Fibroblast of peridontal ligament (primary cell): Measurements from ENCODE around the gene RNF157.

Experiments used
- DNase-seq: peaks from one replicate; pipeline ENCODE4 v3.0.0-alpha.2; 2010; ENCODE audit errors: extremely low read depth

The RNF157 gene

DNA sequence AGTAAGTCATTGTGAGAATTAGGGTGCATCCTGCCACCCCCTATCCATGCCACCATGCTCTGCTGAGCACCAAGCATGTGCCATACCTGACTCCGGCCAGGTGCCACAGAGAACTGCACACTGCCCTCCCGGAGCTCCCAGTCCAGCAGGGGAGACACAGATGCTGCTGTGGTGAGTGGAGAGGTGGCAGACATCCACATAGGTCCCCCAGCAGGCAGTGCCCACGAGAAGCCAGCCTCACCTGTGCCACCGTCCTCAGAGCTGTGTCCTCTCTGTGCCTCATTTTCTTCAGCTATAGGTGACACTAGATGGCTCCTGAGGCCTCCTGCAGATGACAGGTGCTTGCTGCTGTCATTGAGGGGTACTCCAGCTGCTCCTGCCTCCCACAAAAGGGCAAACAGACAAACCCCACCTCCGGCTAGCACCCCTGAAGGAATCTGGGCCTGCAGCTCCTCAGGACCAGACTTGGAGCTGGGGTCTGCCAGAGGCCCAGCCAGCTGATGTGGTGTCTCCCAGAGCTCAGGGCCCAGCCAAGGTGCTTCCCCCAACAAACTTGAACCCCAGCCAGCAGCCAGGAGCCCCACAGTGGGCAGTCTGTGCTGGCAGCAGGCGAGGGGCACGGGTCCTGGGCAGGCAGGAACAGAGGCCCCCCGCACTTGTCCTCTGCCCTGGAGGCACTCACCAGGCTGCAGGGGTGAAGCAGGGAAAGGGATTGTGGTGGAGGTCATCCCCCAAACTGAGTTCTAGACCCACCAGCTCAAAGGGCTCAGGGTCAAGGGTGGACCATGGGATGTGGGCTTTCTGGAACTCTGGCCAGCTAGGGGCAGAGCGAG is 116.3 kb downstream of the RNF157 start:
- DNase-seq: no peak

DNA sequence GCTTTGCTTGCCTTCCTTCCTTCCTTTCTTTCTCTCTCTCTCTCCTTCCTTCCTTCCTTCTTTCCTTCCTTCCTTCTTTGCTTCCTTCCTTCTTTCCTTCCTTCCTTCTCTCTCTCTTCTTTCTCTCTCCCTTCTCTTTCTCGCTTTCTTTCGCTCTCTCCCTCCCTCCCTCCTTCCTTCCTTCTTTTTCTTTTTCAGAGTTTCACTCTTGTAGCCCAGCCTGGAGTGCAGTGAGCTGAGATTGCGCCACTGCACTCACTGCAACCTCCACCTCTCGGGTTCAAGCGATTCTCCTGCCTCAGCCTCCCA is 117.1 kb downstream of the RNF157 start:
- no peak for DNase-seq

DNA sequence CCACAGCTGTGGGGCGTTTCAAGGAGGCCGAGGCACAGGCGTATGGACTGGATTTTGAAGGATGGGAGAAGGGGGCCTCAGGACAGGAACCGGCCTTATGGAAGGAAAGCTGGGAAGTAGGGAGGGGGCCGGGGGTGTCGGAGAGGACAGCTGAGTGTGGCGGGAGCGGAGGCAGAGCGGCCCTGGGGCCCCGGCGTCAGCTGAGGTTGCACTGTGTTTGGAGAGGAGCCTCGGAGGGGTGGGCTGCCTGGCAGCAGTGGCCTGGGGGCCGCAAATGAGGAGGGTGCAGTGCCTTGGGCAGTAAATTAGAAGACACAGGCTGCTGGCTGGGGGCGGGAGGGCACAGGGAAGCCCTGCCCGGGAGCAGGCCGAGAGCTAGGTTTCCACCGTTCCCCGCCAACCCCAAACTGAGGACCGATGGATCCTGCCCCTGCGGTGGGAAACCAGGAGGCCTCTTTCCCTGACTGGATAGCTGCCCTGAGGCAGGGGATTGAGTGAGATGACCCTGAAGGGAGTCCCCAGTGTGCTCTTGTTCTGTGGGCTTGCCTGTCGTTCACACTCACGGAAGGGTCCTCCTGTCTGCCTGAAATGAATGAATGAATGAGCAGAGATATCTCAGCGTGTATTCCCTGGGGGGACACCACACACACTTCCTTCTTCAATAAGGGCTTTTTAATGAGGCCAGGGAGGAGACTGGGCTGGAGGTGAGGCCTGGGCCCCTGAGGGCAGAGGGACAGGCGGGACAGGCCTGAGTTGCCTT is 117.7 kb downstream of the RNF157 start:
- DNase-seq: no peak

- DNase-seq: no peak
Observed at GRCh38 chr17:76121932-76122430, 118.3 kb downstream of the RNF157 start.

DNA sequence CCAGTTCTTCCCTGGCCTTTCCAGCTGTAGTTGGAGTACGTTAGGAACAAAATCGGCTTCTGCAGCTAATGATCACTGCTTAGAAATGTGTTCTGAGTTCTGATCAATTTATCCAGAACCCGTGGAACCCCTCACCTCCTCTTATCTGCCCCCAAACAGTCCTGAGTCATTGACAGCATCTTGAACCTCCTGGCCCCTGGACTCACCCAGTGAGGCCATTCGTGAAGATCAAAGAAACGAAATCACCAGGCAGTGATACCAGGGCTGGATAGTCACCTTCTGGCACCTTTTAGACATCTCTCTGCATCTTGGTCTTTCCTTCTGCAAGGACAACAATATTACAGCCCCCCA is 119.7 kb downstream of the RNF157 start:
- DNase-seq: no peak

GRCh38 chr17:76119409-76120371 is 120.6 kb downstream of the RNF157 start:
- no peak for DNase-seq

GRCh38 chr17:76115138-76115754 is 125.0 kb downstream of the RNF157 start:
- no peak for DNase-seq

- DNase-seq: no peak
Observed at GRCh38 chr17:76111956-76112355, 128.3 kb downstream of the RNF157 start.

DNA sequence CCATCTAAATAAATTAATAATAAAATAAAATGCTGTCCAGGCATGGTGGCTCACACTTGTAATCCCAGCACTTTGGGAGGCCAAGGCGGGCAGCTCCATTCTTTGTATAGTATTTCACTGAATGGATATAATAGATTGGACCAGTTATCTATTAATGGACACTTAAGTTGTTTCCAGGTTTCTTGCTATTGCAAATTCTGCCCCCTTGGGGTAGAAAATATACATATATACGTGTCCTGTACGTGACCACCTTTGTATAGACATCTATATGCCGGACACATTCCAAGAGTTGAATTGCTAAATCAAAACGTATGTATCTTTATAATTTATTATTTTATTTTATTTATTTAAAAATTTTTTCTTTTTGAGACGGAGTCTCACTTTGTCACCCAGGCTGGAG is 132.8 kb downstream of the RNF157 start:
- DNase-seq: peak; percentile 8

DNA sequence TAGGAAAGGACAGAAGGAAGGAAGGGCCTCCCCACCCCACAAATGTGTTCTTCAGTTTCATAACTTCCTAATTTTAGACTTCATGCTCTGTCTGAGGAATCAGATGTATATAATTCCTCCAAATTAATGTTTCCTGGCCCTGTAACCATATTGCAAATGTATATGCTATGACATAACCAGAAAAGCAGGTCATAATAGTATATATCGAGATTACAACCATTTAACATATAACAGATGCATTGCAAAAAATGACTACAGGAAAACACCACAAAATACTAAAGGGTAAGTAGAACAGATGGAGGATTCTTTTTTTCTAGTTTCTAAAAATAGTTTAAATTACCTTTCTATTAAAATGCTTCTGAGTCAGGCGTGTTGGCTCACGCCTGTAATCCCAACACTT is 133.6 kb downstream of the RNF157 start:
- no peak for DNase-seq

DNA sequence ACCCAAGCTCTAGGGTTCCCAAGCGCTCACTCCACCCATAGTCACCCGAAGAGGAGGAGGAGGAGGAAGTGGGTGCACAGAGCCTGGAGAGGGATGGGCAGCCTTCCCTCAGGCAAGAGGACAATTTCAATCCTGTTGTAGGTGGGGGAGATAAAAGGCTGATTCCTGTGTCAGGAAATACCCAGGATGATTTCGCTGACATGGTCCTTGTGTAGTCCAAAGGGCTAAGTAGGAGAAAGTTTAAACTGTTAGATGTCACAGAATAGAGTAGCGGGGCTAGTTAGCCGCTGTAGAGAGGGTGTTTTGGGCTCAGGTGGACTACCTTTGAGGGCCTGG is 135.4 kb downstream of the RNF157 start:
- DNase-seq: no peak

DNA sequence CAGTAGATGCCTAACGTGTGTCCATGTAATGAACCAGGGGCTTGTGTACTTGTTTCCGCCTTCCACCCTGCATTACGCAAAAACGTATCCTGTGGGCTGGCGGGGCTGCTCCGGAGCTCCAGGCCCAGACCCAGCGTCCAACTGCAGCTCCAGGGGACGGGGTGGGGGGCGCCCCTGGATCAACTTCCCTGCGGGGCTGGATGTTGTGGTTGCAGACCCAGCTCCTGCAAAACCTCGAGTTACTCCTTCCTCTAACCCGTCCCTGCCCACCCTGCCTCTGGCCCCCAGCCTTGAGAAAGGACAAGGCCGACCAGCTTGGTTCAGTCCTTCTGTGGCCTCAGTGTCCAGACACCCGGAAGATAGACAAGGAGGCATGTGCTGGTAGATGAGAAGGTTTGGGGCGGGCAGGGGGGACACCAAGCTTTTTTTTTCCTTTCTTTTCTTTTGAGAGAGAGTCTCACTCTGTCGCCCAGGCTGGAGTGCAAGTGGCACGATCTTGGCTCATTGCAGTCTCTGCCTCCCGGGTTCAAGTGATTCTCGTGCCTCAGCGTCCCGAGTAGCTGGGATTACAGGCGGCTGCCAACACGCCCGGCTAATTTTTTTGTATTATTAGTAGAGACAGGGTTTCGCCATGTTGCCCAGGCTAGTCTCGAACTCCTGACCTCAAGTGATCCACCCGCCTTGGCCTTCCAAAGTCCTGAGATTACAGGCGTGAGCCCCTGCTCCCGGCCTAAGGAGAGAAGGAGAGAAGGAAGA is 136.0 kb downstream of the RNF157 start:
- DNase-seq: no peak

GRCh38 chr17:76103274-76104139 is 136.8 kb downstream of the RNF157 start, which contains the start of gene EXOC7:
TSS of gene EXOC7 (minus strand) at chr17:76103787. CDS start at chr17:76103692, 95 bp downstream.
- DNase-seq: peak; percentile 88

GRCh38 chr17:76102944-76103273 is 137.4 kb downstream of the RNF157 start:
- DNase-seq: peak; percentile 15

DNA sequence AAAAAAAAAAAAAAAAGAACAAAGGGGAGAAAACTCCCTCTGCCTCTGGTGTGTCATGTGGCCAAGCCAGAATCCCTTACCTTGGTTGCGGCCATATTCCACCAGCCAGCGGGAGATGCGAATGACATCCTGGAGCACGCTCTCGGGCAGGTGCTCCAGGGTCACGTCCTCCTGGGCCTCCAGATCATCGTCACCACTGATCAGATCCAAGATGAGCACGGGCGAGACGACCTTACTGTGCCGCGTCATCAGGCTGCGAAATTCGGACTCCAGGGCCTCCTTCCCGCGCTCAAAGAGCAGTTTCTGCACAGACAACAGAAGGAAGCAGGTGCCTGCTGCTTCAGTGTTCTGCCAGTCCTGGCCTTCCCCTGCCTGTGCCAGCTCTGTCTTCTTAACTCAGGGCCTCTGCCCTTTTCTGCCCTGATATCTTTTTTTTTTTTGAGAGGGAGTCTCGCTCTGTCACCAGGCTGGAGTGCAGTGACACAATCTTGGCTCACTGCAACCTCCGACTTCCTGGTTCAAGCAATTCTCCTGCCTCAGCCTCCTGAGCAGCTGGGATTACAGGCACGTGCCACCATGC is 142.5 kb downstream of the RNF157 start:
- no peak for DNase-seq

DNA sequence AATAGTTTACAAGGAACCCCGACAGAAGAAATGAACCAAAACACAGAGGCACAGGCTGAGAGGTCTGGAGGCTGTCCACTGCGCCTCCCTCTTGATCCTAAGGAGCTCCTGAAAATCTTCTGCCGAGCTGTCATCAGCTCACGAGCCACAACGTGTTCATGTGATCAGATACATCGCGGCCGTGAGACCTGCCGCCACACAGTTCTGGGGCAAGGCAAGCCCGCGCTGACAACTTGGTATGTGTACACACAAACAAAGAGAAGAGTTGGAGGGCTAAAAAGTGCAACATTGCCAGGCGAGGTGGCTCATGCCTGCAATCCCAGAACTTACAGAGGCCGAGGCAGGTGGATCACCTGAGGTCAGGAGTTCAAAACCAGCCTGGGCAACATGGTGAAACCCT is 144.3 kb downstream of the RNF157 start:
- DNase-seq: no peak

DNA sequence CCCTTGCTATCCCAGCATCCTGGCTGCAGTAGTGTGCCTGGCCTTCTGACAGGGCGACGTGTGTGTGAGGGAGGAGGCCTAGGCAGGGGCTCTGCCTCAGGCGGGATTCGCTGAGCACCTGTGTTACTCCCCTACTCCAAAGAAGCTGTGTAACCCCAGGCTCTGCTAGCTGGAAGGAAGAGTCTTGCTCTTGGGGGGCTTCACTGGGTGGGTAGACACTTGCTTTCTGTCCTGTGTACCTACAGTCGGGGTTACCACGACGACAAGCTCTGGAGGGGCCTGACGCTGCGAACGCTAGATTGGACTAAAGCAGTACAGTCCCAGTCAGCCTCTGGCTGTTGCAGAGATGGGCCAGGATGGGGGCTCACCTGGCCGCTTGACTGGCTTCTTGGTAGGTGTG is 146.2 kb downstream of the RNF157 start:
- no peak for DNase-seq

DNA sequence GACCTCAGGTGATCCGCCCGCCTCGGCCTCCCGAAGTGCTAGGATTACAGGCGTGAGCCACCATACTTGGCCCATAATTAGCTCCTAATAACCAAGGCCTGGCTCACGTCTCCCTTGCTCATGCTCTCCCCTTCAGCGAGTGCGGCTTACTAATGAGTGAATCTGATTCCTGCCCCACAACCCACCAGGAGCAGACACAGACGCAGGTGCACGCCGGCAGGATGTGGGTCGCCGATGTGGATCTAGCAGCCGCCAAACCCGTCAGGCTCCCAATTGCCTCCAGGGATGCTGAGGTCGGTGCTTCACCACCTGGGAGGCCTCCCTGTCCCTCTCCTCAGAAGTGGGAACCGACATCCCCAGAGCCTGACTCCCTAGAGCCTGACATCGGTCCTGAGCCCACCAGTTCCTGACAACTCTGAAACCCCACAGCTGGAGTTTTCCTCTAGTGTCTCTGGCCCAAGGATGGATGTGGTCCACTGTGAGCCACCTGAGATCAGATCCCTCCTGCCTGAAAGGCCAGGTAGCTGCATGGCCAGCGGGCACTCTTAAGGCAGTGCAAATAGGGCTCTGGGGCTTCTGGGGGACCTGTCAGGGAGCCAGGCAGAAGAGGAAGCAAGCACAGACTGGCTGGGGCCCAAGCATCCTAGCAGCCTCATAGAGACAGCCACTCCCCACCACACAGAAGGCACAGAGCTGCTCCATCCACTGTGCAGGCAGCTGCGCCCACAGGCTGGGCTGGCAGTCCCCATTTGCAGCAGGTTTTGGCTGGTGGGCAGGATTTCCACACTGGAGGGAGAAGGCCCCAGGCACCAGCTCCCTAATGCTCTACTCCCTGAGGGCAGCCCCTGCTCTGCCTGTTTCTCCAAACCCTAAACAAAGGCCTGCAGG is 147.5 kb downstream of the RNF157 start:
- DNase-seq: no peak
